Tibial nerve (tissue), 4 donors: Measurements from ENCODE around the gene IPO9. TPM values are rescaled to one million over a fixed set of nuclear protein-coding genes. Genes with fewer than 3 reads are reported as not detected.

ENCODE experiments used
- DNase-seq, 2 donors: peaks; one replicate each; pipeline ENCODE4 v3.0.0-alpha.2; 2019; ENCODE audit warnings: low spot score in 2 of 2
- H3K27ac ChIP-seq, 4 donors: fragments of 200-600 bp; sonication (generic) in 3 of 4; one replicate each; pipeline ENCODE4 v1.5.1; 2017 to 2019; ENCODE audit warnings: mild to moderate bottlenecking in 1 of 4
- H3K27me3 ChIP-seq, 2 donors: fragments of 200-600 bp; sonication (generic) in 1 of 2; one replicate each; pipeline versions ENCODE4 v1.5.1 to v1.6.0; 2017 to 2019
- H3K36me3 ChIP-seq, 3 donors: fragments of 200-600 bp; sonication (generic); one replicate each; pipeline ENCODE4 v1.5.1; 2018 to 2019
- H3K4me1 ChIP-seq, 4 donors: fragments of 200-600 bp; sonication (generic) in 3 of 4; one replicate each; pipeline ENCODE4 v1.5.1; 2017 to 2019
- H3K4me3 ChIP-seq, 4 donors: fragments of 200-600 bp; sonication (generic) in 3 of 4; one replicate each; pipeline ENCODE4 v1.5.1; 2017 to 2019; ENCODE audit warnings: mild to moderate bottlenecking in 1 of 4, moderate library complexity in 1 of 4
- H3K9me3 ChIP-seq, 4 donors: fragments of 200-600 bp; sonication (generic) in 3 of 4; one replicate each; pipeline ENCODE4 v1.5.1; 2017 to 2019
- EP300 ChIP-seq, 2 donors: sonication (generic); formaldehyde crosslinking; IDR thresholded peaks; one replicate each; pipeline ENCODE4 v1.6.1; 2017; ENCODE audit warnings: antibody characterized with exemption in 2 of 2, mild to moderate bottlenecking in 1 of 2
- POLR2A ChIP-seq, 2 donors: fragments of 450-650 bp; IDR thresholded peaks; one replicate each; pipeline ENCODE4 v1.6.1; 2017; ENCODE audit warnings: antibody characterized with exemption in 2 of 2, mild to moderate bottlenecking in 2 of 2, moderate library complexity in 2 of 2
- WGBS, 2 donors: methylation state at CpG; one replicate each; pipeline ENCODE4 v1.1.5; 2018; 5-methylcytosine and 5-hydroxymethylcytosine counted together
- total RNA-seq, 4 donors: library from RNA; depleted of rRNA; stranded (reverse); fragments of >200 nt; gene quantifications; one replicate each; pipeline ENCODE4 v1.1.0, GENCODE V29; 2016
- TF ChIP-seq, protein P1 (sequence below), 5 experiments: fragments of 200-600 bp in 3 of 5; fragments of 450-650 bp in 2 of 5; sonication (generic) in 3 of 5; IDR thresholded peaks; one replicate each; pipeline ENCODE4 v1.5.1; 2016 to 2019; ENCODE audit warnings: antibody characterized with exemption in 5 of 5, mild to moderate bottlenecking in 3 of 5, moderate library complexity in 2 of 5

The IPO9 gene
- total RNA-seq, 4 donors from 2014 or later: 13.3 to 22.1 (median 15.3) TPM

DNA sequence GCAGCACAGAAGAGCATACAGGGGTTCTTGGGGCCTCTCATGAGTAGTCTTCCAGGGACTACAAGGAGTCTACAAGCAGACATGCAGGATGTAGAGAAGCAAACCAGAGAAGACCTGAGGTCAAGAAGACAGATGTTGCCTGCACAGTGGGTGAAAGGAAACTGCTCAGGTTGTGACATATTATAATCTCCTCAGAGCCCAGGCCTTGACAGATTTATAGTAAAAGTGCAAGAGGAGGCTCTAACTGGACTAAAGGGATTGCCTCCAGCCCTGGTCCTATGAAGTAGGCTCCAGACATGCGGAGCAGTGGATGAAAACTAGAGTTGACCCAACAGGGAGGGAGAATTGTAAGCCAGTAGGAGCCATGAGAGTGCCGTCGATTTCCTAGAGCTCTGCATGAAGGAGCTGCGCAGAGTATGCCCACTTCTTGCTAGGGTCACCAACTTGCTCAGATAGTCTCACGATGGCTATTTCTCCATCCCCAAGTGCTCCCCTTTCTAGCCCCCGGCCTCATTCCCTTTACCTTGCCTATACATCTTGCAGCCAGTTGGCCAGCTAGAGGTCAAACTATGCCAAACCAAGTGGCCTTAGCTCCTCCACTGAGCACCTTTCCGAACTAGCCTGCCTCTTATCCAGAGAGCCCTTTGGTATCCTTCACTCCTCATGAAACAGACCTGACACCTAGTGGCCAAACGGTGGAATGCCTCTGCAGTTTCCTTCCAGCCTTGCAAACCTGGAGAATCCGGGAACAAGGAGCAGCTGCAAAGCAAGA is 36.2 kb upstream of the IPO9 start:
- peak; percentile 71 to 87 for DNase-seq
- TF ChIP-seq, protein P1, sequence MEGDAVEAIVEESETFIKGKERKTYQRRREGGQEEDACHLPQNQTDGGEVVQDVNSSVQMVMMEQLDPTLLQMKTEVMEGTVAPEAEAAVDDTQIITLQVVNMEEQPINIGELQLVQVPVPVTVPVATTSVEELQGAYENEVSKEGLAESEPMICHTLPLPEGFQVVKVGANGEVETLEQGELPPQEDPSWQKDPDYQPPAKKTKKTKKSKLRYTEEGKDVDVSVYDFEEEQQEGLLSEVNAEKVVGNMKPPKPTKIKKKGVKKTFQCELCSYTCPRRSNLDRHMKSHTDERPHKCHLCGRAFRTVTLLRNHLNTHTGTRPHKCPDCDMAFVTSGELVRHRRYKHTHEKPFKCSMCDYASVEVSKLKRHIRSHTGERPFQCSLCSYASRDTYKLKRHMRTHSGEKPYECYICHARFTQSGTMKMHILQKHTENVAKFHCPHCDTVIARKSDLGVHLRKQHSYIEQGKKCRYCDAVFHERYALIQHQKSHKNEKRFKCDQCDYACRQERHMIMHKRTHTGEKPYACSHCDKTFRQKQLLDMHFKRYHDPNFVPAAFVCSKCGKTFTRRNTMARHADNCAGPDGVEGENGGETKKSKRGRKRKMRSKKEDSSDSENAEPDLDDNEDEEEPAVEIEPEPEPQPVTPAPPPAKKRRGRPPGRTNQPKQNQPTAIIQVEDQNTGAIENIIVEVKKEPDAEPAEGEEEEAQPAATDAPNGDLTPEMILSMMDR (IDR thresholded peaks at IDR 0.05): peak; percentile 92 to 97 (median 94)
- TF ChIP-seq EP300 (IDR thresholded peaks at IDR 0.05) (peak in 1 of 2 donors; percentile 57), POLR2A (IDR thresholded peaks at IDR 0.05) (no peak)
- peak overlapping the region; percentile 24 to 79 (median 54) for H3K27ac ChIP-seq

DNA sequence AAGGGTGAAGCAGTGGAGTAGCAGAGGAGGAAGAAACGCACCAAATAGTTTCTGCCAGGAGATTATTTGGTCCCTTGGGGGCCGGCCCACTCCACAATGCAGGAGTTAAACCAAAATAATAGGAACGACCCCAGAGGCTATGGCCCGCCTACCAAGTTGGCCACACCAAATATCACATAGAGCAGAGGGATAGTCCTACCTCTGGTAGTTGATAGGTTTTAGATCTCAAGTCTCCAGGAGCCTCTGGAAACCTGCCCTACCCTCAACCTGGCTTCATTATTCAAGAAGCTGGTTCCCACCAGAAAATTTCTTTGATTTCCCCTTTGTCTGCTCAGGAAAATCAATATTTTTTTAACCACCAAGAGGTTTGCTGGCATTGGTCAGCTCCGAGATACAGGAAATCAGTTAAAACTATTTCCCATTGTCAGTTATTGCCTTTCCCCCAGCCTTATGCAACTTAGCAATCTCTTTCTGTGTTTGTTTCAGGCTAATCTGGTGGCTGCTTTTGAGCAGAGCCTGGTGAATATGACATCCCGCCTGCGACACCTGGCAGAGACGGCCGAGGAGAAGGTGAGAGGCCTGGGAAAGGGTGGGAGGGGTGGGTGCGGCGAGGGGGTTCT is 35.5 kb upstream of the IPO9 start:
- Histone ChIP-seq H3K9me3 (no peaks in the 10 kb centered on the region), H3K4me1 (peaks cover 0 to 43% (median 26%) of the 10 kb centered on the region in 4 donors), H3K36me3 (peaks cover 0 to 53% (median 0%) of the 10 kb centered on the region in 3 donors), H3K27ac (peak overlapping the region in 1 of 4 donors; percentile 79), H3K27me3 (no peaks in the 10 kb centered on the region), H3K4me3 (no peak overlapping the region)
- WGBS, 2 donors: 68% methylated on average over 11 of the region's 11 CpGs
- TF ChIP-seq EP300 (IDR thresholded peaks at IDR 0.05): no peak
- no peak for TF ChIP-seq POLR2A (IDR thresholded peaks at IDR 0.05)
- TF ChIP-seq, protein P1 (IDR thresholded peaks at IDR 0.05): peak in 1 of 5 experiments; percentile 12
- DNase-seq: no peak

More for the DNA sequence above, 36.2 kb upstream of the IPO9 start:
- Histone ChIP-seq H3K36me3 (peaks cover 0 to 54% (median 0%) of the 10 kb centered on the region in 3 donors), H3K4me1 (peaks cover 0 to 43% (median 26%) of the 10 kb centered on the region in 4 donors), H3K9me3 (no peaks in the 10 kb centered on the region), H3K4me3 (no peak overlapping the region), H3K27me3 (no peaks in the 10 kb centered on the region)
- WGBS, 2 donors: 54% methylated on average over 9 of the region's 9 CpGs

DNA sequence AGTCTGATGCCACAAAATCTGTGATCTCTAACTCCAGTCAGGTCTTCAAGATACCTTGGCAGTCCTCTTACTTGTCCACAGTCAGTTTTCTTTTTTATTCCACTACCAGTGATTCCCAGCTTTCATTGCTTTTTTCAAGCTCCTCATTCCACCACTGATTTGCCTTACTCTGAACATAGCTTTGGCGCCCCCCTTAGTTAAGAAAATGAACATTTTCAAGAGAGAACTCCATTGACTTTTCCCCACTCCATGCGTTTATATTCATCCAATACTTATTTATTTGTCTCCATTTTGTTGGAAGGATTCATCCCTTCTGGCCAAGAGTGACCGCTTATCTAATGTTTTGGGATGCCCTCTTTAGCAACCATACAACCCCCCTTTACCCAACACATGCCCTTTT is 33.9 kb upstream of the IPO9 start:
- H3K36me3 ChIP-seq: peaks cover 0 to 54% (median 0%) of the 10 kb centered on the region in 3 donors
- H3K4me3 ChIP-seq: no peak overlapping the region
- H3K9me3 ChIP-seq: no peaks in the 10 kb centered on the region
- no peak for DNase-seq
- WGBS, 2 donors: 55 to 69% methylated on average over 3 of the region's 3 CpGs
- peaks cover 0 to 33% (median 22%) of the 10 kb centered on the region in 4 donors for H3K4me1 ChIP-seq
- H3K27ac ChIP-seq: no peak overlapping the region
- H3K27me3 ChIP-seq: no peaks in the 10 kb centered on the region
- TF ChIP-seq, protein P1 (IDR thresholded peaks at IDR 0.05): peak in 3 of 5 experiments; percentile 16 to 47 (median 29)
- TF ChIP-seq POLR2A (IDR thresholded peaks at IDR 0.05): no peak

DNA sequence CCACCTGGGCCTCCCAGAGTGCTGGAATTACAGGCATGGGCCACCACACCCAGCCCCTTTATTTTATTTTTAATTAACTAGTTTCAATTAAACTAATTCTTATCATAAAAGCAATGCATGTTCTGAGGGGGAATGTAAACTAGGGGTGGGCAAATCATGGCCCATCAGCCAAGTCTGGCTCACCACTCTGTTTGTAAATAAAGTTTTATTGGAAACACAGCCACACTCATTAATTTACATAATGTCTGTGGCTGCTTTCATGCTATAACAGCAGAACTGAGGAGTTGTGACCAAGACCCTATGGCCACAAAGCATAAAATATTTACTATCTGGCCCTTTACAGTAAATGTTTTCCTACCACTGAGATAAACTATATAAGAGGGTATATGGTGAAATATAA is 28.7 kb upstream of the IPO9 start:
- Histone ChIP-seq H3K36me3 (peaks cover 0 to 55% (median 0%) of the 10 kb centered on the region in 3 donors), H3K27ac (no peak overlapping the region), H3K27me3 (no peaks in the 10 kb centered on the region), H3K9me3 (no peaks in the 10 kb centered on the region), H3K4me3 (no peak overlapping the region), H3K4me1 (no peaks in the 10 kb centered on the region)
- DNase-seq: no peak
- TF ChIP-seq POLR2A (IDR thresholded peaks at IDR 0.05): no peak
- TF ChIP-seq, protein P1 (IDR thresholded peaks at IDR 0.05): no peak
- TF ChIP-seq EP300 (IDR thresholded peaks at IDR 0.05): no peak

DNA sequence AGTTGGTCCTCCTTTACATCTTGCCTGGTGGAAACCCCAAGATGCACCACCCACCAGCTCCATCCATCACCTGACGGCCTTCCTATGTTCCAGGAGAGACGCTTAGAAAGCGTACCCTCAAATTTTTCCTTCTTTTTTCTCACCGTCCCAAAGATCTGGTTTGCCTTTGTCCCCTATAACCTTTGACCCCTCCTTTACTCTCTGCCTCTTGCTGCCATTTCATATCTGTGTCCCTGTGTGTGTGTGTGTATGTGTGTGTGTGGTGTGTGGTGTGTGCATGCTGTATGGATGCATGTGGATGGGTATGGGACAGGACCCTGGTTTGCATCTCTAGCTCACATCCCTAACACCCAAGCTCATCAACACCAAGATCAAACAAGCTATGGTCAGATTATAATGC is 22.2 kb upstream of the IPO9 start:
- no peak overlapping the region for H3K4me3 ChIP-seq
- no peaks in the 10 kb centered on the region for H3K9me3 ChIP-seq
- H3K27me3 ChIP-seq: no peaks in the 10 kb centered on the region
- DNase-seq: no peak
- WGBS, 2 donors: 84 to 93% methylated on average over 4 of the region's 4 CpGs
- no peak for TF ChIP-seq EP300 (IDR thresholded peaks at IDR 0.05)
- H3K27ac ChIP-seq: no peak overlapping the region
- peaks cover 0 to 85% (median 22%) of the 10 kb centered on the region in 3 donors for H3K36me3 ChIP-seq
- no peaks in the 10 kb centered on the region for H3K4me1 ChIP-seq
